Ramos (cell line): ENCODE measurements around the gene SEMA5B.

Source experiments
- in situ Hi-C: fragments of 300-500 bp; cut with MboI; formaldehyde crosslinking; loops from one replicate; pipeline ENCODE4 v1.14.3; 2022; ENCODE audit warnings: low sequenced_read_pairs; ENCODE audit not compliant: unreplicated experiment

SEMA5B gene

DNA sequence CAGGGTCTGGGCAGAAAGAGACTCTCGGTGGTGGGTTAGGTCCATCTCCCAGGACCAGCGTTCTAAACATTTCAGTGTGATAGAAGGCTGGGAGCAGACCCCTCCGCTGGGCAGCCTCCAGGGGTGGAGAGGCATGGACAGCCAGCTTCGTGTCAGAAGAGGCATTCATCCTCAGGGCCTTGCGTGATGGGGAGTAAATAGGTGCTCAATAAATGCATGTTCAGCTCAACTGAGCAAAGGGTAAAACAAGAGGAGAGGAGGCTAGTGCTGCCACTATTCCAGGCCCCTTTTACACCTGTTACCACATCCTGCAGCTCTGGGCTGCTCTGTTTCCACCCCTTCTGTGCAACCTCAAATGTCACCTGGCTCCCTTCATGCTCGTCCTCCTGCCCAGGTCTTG, 49.0 kb downstream of the SEMA5B start:
- in situ Hi-C loops: no loop called here

DNA sequence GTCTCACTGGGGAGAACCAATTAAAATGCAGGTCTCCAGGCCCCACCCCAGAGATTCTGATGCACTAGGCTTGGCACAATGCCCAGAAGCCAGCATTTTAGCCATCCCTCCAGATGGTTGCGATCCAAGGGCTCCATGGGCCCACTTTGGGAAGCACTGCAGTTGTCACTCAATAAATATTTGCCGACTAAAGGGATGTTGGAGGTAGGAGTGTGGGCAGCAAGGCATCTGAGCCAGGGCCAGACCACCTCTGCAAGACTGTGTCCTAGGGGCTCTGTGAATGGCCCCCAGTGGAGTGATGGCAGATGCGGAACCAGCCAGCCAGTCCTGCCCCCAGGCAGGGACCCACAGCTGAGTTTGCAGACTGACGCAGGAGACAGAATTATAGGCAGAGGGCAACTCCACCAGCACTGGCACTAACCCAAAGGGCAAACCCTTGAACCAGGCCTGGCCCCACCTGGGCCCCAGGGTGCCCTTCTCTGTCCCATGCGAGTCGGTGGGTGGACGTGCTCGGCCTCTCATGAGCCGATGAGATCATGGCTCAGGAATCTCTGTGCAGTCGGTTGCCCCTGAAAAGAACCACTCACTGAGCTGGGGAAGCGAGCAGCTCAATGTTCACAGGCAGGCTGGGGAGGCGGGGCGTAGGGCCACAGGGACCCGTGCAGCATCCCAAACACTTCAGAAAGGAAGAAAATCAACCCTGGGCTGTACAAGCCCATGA, 49.7 kb downstream of the SEMA5B start:
- in situ Hi-C loops: no loop called here

DNA sequence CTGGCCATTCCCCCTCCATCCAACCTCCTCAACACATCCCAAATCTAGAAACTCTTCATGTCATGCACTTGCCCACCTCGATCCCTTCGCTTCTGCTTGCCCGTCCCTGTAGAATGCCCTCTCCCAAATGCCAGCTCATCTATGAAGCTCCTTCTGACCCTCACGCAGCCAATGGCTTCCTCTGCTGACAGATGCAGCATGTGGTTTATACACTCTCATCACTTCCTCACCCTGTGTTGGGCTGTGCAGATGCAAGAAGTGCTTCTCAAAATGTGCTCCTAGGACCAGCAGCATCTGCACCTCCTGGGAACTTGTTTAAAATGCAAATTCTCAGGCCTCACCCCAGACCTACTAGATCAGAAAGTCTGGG, 51.7 kb downstream of the SEMA5B start:
- in situ Hi-C loops: no loop called here

DNA sequence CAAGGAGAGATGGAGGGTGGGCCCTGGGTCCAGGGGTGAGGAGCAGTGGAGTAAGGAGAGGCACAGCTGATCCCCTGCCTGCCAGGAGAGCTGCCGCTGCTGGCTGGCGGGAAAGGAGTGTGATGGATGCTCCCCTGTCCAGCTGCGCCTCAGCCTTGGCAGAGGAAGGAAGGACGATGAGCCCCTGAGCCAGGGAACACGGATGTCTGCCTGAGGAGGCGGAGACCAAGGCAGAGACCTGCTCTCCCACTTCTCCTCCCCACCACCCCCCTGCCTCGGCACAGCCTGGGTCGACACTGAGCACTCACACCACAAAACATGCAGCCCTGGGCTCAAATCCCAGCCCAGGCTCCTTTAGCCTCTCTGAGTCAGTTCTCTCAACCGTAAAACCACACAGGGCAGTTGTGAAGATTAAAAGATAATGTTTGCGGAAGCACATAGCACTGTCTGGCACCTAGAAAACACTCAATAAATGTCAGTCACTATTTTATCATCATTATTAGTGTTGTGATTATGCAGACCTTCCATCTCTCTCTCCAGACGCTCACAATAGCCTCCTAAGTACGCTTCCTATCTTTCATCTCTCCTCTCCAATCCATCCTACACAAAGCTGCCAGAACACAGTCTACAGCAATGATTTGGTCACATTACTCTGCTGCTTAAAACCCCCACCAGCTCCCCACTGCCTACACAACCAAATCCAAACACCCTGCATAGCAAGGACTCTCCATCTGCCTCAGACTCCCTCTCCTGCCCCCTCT, 52.2 kb downstream of the SEMA5B start:
- in situ Hi-C loops: no loop called here

DNA sequence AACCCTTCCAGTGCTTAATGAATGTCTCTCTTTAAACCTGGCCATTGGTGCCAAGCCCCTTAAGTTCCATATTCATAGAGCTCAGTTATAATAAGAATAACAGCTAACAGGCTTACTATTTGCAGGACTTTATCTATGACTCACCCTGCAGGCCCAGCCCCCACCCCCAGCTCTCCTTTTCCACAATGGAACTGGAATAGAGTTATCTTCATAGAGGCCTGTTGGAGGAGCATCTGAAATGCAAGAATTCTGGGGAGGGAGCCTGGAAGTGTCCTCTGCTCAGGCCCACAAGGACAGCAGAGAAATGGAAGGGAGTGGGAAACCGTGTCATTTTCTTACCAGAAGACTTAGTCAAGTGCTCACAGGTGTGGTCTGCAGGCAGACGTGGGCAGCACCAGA, 52.8 kb downstream of the SEMA5B start:
- in situ Hi-C loops: no loop called here

DNA sequence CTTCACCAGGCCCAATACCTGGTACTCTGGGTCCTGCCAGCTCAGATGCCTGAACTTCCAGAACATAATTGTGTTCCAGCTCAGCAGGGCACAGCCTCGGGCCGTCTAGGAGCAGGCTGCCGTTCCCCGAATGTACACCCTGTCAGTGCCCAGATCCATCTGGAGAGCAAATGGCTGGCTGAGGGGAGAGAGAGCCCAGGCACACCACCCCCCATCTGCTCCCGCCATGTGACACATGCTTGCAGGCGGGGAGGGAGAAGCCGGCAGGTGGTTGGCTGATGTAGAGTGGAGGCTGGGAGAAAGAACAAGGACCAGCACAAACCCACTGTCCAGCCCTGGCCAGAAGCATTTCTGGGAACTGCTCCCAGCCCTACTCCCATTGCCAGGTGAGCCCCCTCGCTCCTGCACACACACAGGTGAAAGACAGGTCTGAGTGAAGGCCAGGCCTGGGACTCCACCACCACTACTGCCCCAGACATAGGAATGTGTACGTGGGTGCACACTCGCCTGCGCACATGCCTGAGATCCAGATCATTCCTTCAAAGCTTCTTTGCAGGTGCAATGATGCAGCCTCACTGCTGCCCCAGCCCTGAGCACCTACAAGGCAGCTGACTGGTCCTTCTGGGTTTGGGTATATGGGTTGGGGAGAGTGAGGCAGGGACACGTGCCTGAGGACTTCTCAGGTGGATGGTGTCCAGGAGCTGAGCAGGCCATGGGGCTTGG, 53.5 kb downstream of the SEMA5B start:
- in situ Hi-C loops: no loop called here

DNA sequence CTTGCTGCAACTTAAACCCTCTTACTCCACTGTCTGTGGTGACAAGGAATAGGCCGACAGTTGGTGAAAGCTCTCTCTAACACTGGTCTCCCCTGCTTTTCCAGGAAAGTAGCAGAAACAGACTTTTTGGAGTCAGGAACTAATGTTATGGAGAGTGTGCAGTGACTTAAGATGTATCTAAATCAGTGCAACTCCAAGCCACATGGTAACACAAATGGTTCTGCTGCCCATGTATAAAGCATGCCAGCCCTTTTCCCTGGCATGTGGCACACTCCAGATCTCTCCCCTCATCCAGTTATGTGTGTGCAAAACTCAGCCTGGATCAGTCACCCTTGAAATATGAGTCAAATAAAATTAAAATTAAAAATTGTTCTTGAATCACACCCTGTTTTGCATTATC, 55.4 kb downstream of the SEMA5B start:
- in situ Hi-C loops: no loop called here

DNA sequence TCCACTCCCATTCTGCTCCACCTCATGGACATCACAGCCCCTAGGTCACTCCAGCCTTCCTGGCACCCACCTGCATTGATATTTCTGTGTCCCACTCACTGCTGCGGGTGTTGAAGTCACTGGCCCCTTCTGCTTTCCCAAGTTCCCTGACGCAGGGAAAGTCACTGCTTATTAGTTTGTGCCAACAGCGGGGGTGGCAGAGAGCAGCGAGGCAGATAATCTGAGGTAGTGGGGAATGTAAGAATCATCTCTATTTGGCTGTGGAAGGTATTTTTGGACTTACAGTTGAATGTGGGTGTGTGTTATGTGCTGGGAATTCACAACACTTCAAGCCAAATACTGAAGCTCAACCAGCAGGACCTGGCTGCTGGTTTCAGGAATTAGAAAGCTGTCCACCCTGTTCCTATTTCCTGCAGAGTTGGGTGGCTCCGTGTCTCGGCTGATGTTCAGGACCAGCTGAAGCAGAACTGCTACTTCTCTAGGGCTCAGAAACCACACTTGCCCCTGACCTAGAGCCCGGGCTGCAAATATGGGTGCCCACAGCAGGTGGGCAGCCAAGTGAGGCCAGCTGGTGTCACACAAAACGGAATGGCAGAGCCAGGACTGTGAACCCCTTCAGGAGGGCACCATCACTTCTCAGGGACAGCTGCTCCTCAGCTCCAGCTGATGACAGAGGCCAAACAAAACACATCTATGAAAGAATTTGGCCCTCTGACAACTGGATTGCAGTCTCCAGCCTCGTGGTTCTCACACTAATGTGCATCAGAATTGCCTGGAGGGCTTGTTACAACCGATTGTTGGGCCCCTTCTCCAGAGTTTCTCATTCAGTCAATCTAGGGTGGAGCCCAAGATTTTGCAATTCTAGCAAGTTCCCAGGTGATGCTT, 57.7 kb downstream of the SEMA5B start:
- in situ Hi-C loops: no loop called here

DNA sequence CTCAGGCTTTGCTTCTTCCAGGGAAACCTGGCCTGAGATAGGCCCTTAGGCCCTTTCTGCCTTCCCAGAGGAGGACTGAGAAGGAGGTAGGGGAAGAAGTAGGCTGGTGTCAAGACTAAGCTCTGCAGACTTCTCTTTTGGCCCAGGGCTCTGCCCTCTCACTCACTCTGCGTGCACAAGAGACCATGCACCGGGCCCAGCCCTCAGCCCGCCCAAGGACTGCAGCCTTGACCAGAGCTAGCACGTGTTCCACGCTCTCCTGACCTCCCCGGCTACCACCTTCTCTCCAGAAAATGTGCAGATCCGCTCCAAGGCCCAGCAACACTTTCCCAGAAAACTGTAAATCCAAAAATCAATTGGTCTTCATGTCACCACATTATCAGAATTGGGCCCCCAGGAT, 59.8 kb downstream of the SEMA5B start:
- in situ Hi-C loops: no loop called here

DNA sequence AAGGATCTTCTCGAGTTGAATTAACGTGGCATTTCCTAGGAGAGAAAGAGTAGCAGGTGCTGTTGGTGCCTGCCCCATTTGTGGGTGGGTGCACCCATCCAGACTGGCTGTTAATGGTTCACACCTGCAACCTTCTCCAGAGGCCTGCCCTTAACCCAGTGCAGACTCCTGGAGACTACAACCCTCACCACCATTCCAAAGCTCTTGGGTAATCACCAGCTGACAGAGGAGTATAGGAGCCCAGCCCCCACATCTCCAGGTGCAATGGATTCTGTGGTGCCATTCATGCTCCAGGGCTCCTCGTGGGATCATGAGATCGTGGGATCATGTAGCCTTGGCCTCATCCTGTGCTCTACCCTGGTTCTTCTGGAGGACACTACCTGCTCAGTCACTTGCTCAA, 60.2 kb downstream of the SEMA5B start:
- in situ Hi-C loops: no loop called here

DNA sequence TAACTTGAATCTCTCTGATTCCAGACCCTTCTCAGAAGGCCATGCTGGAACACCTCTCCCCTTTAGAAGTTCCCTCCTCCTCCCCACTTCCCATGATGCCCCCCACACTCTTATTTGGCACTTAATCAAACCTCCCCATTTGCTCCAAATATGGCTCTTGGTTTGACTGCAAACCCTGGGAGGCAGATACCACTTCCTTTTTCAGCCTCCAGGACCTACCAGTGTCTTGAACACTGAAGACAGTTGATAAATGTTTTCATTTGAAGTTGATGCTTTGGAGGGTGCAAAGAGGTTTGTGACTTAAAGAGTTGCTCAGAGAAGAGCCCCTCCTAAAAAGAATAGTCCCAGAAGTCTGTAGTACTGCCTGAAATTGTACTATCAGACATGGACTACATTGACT, 61.5 kb downstream of the SEMA5B start:
- in situ Hi-C loops: no loop called here

DNA sequence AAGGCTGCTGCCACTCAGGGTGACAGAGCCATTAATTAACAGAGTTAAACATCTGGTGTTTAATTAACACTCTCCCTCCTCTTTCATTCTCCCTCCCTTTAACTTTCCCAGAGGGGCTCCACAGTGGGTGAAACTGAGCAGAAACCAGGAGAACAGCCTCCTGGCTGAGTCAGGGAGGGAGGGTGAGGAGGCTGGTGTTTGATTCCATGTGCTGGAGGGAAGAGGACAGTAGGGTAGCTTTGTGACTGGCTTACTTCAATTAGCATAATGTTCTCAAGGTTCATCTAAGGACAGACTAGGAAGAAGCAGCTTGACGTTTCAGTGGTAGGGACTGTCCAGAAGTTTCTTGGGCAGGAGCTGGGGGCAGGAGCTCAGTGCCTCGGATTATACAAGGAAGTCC, 62.8 kb downstream of the SEMA5B start:
- in situ Hi-C loops: no loop called here

DNA sequence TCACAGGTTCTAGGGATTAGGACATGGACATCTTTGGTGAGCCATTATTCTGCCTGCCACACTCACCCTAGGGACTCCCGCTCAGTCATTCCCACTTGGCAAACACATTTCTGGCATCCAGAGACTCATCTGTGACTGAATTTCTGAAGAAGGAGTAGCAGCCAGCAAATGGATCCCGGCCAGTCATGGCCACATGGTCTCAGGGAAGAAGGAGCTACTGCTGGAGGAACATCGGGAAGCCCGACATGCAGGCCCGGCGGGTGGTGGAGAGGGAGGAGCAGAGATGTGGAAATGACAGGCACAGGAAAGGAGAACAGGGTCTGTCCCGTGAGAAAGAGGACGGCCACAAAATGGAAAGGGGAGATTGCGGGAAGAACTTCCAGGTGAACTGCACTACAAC, 65.4 kb downstream of the SEMA5B start:
- in situ Hi-C loops: no loop called here

DNA sequence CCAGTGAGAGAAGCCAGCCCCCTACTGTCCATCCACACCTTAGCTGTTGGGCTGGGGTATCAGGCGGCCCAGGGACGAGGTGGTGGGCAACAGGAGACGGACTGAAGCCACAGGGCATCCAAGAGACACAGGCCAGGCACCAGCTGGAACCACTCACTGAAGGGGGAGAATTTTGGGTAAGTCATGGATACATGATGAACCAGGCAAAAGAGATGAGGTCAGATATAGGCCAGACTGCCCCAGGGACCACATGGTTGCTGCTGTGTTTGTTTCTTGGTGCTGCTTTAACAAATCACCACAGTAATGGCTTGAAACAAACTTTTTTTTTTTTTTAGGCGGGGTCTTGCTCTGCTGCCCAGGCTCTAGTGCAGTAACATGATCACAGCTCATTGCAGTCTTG, 66.4 kb downstream of the SEMA5B start:
- in situ Hi-C loops: no loop called here

DNA sequence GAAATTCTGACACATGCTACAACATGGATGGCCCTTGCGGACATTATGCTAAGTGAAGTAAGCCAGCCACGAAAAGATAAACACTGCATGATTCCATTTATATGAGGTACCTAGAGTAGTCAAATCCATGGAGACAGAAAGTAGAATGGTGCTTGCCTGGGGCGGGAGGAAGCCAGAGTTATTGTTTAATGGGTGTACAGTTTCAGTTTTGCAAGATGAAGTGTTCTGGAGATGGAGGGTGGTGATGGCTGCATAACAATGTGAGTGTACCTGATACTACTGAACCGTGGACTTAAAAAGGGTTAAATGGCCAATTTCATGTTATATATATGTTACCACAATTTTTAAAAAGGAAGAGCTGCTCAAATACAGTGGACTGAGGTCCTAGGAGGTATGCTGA, 66.9 kb downstream of the SEMA5B start:
- in situ Hi-C loops: no loop called here

DNA sequence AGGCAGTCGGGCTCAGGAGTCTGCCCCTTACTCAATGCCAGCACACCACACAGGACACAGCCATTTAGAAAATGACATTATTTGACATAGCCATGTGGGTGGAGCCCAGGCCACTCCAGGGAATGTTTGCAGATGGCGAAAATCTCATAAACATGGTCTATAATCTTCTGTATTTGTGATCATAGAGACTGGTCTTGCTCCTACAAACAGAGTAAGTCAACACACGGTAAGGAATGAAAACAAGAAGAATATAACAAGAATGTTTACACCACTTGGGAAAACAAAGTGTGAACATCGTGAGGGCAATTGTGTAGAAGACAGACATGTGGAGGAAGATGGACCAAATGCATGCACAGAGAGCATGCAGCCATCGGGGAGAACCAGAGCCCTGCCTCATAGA, 68.2 kb downstream of the SEMA5B start:
- in situ Hi-C loops: no loop called here

DNA sequence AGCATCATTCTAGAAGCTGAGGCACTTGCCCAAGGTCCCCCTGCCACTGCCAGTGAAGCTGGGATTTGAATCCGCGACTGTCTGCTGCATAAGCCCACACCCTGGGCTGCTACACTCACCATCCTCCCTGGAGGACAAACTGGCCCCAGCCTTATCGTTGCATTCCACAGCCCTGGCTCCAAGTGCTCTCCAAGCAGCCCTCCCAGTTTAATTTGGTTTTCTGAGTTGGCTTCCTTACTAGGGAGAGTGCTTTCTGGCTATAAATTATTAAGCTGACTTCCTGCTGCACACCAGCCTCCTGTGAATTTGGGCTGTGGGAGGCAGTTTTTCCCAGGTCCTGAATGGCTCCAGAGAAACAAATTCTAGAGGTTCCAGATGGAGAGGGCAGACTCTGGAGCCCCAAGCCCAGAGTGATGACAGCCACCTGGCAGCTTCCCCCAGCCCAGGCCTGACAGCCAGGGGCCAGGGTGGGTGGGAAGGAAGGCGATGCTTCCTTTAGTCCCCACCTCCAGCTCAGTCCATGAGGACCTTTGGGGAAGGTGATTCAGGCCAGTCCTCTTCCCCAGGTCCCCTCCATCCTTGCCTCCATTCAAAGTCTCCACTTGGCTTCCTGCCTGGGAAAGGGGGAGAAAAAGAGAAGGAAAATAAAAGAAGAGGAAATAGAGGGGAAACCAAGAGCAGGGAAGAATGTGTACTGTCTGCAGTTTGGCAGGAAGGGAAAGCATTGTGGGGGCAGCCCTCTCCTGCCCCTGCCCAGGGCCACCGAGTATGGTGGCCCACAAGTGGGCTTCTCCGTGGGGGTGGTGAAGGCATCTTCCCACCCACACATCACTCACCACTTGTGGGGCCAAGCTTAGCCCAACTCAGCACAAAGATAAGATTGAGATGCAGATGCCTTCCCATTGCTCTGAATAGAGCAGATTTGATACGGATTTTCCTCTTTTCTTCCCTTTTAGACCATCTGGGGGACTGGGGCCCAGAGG, 69.6 kb downstream of the SEMA5B start:
- in situ Hi-C loops: no loop called here

DNA sequence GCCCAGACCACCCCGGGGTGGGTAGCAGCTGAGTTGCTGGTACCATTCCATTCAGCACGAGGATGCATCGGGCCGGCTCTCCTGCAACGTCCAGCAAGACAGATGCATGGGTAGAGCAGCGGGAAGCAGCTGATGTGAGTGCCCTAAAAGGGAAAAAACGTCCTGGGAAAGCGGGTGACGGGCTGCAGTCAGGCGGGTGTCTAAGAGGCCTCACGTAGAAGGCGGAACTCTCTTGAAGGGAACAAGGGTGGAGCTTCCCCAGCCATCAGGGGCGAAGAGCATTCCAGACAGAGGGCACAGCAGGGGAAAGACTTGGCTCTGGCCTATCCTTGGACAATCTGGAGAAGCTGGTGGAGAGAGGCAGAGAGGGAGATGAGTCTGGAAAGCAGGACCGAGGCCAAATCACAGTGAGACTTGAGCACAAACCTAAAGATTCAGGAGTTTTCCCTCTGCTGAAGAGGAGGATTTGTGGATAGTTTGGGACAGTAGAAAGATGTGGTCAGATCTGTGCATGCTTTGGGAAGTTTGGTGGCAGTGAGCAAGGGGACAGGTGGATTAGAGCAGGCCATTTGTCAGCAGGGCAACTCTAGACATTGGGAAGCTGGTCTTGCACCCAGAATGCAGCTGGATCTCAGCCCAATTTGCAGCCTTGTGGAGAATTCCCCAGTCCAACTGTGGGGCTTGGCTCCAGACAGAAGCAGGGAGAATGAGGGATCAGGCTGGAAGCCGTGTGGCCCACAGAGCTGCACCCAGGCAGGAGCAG, 70.7 kb downstream of the SEMA5B start:
- in situ Hi-C loops: no loop called here
